LoVo (cell line): ENCODE measurements around the gene TSC22D1.

Experiments
- DNase-seq: peaks from one replicate; pipeline ENCODE4 v3.0.0-alpha.2; 2016; ENCODE audit warnings: low spot score

The TSC22D1 gene

GRCh38 chr13:44404261-44405132, 171.6 kb downstream of the TSC22D1 start:
- no peak for DNase-seq

- no peak for DNase-seq
These were observed 172.6 kb downstream of the TSC22D1 start for GRCh38 chr13:44403461-44404056.

GRCh38 chr13:44402899-44403445, 173.2 kb downstream of the TSC22D1 start:
- DNase-seq, result no peak

GRCh38 chr13:44401577-44401976, 174.6 kb downstream of the TSC22D1 start:
- DNase-seq, result no peak

- no peak for DNase-seq
These were observed 175.4 kb downstream of the TSC22D1 start for GRCh38 chr13:44400736-44401135.

GRCh38 chr13:44399074-44399473, 177.1 kb downstream of the TSC22D1 start:
- no peak for DNase-seq

- DNase-seq, result no peak
These were observed 177.5 kb downstream of the TSC22D1 start for GRCh38 chr13:44398606-44399005.

- DNase-seq, result no peak
These were observed 178.3 kb downstream of the TSC22D1 start for GRCh38 chr13:44397766-44398223.

- DNase-seq, result no peak
These were observed 179.2 kb downstream of the TSC22D1 start for GRCh38 chr13:44396701-44397580.

GRCh38 chr13:44395976-44396694, 180.0 kb downstream of the TSC22D1 start:
- no peak for DNase-seq

- no peak for DNase-seq
These were observed 181.5 kb downstream of the TSC22D1 start for GRCh38 chr13:44394658-44395057.

- peak; percentile 28 for DNase-seq
These were observed 182.7 kb downstream of the TSC22D1 start for GRCh38 chr13:44393391-44393790.

- no peak for DNase-seq
These were observed 186.3 kb downstream of the TSC22D1 start for GRCh38 chr13:44389876-44390275.

- DNase-seq, result no peak
These were observed 187.0 kb downstream of the TSC22D1 start for GRCh38 chr13:44389060-44389666.

GRCh38 chr13:44388427-44389059, 187.6 kb downstream of the TSC22D1 start:
- no peak for DNase-seq

GRCh38 chr13:44386913-44387556, 189.1 kb downstream of the TSC22D1 start:
- DNase-seq, result no peak

- DNase-seq, result no peak
These were observed 190.3 kb downstream of the TSC22D1 start for GRCh38 chr13:44385847-44386246.

GRCh38 chr13:44385401-44385800, 190.7 kb downstream of the TSC22D1 start:
- DNase-seq, result no peak

- no peak for DNase-seq
These were observed 191.4 kb downstream of the TSC22D1 start for GRCh38 chr13:44384778-44385177.

- DNase-seq, result no peak
These were observed 192.2 kb downstream of the TSC22D1 start for GRCh38 chr13:44383945-44384344.
